K562 (cell line): ENCODE data around the gene SOCS3. TPM values are rescaled to one million over a fixed set of nuclear protein-coding genes. Genes with fewer than 3 reads are reported as not detected.

Source experiments
- ATAC-seq: fragments of 200-7000 bp; cut with Tn5 transposase; 3 replicates; pipeline ENCODE4 v1.9.1; 2020; ENCODE audit warnings: moderate library complexity
- BruUV-seq: library from RNA; stranded (reverse); fragments of 400-500 nt; replicated peaks from 2 replicates; lab custom pipeline; 2021; lab: Mats Ljungman, UMichigan
- CTCF ChIA-PET: fragments of 300-600 bp; formaldehyde crosslinking; extraction: SDS; loops from one replicate; lab custom pipeline; 2021; ENCODE audit warnings: low intra/inter-chr PET ratio; lab: Yijun Ruan, JAX
- POLR2A ChIA-PET: fragments of 300-600, 350-650 bp; sonication (Branson Sonifier 250); formaldehyde crosslinking; extraction: SDS; loops from one replicate; lab custom pipeline; 2021; ENCODE audit warnings: antibody characterized with exemption, inconsistent platforms; lab: Yijun Ruan, JAX
- DNase-seq, 4 experiments: peaks; one replicate each; pipeline versions ENCODE4 v3.0.0 to v3.0.0-alpha.2; 2011 to 2018; ENCODE audit warnings: low spot score in 3 of 4, mixed read lengths in 3 of 4; ENCODE audit errors: extremely low read depth in 1 of 4
- FAIRE-seq: peaks from 2 replicates; lab custom pipeline; 2011; peaks lifted over from hg19 to GRCh38; lab: Jason Lieb, UNC
- H2AFZ ChIP-seq: 2 replicates; pipeline ENCODE4 v1.6.0; 2011; ENCODE audit warnings: low read depth, low read length, control low read depth, inconsistent platforms
- H3K27ac ChIP-seq: fragments of 200-600 bp; 3 replicates; pipeline ENCODE4 v1.8.0; 2011; ENCODE audit warnings: low read depth, mild to moderate bottlenecking, control low read depth, inconsistent platforms, low read length, moderate library complexity, mixed read lengths; ENCODE audit errors: extremely low read depth
- H3K27me3 ChIP-seq, 2 experiments: fragments of 300-600 bp in 1 of 2; 2 replicates in 1 of 2; 3 replicates in 1 of 2; pipeline versions ENCODE4 v1.6.0 to v1.8.0; 2011; ENCODE audit warnings: inconsistent platforms in 2 of 2, low read length in 2 of 2, mild to moderate bottlenecking in 1 of 2, mixed read lengths in 1 of 2, moderate library complexity in 1 of 2; ENCODE audit not compliant: control insufficient read depth in 2 of 2, insufficient read depth in 2 of 2
- H3K36me3 ChIP-seq: fragments of 300-600 bp; 3 replicates; pipeline ENCODE4 v1.8.0; 2011; ENCODE audit warnings: mild to moderate bottlenecking, low read length, inconsistent platforms; ENCODE audit not compliant: control insufficient read depth, insufficient read depth
- H3K4me1 ChIP-seq, 2 experiments: fragments of 200-600 bp in 1 of 2; replicated peaks in 1 of 2; 2 replicates in 1 of 2; 3 replicates in 1 of 2; pipeline versions ENCODE4 v1.5.1 to v1.8.0; 2011; ENCODE audit warnings: inconsistent platforms in 2 of 2, low read length in 2 of 2, mild to moderate bottlenecking in 1 of 2, mixed read lengths in 1 of 2, moderate library complexity in 1 of 2; ENCODE audit not compliant: control insufficient read depth in 2 of 2, insufficient read depth in 2 of 2
- H3K4me2 ChIP-seq: 2 replicates; pipeline ENCODE4 v1.6.1; 2011; ENCODE audit warnings: low read length, control low read depth, inconsistent platforms, mixed read lengths; ENCODE audit not compliant: insufficient read depth
- H3K4me3 ChIP-seq: fragments of 200-600 bp; sonication (generic), shearing (Covaris generic); 2 replicates; pipeline ENCODE4 v1.5.1; 2016; ENCODE audit warnings: control low read depth, inconsistent platforms
- H3K79me2 ChIP-seq: fragments of 200-600 bp; 3 replicates; pipeline ENCODE4 v1.8.0; 2011; ENCODE audit warnings: low read length, inconsistent platforms; ENCODE audit not compliant: control insufficient read depth, insufficient read depth
- H3K9ac ChIP-seq, 2 experiments: 2 replicates each; pipeline versions ENCODE4 v1.6.0 to v1.6.1; 2011; ENCODE audit warnings: low read depth in 2 of 2, low read length in 2 of 2, control low read depth in 1 of 2, inconsistent platforms in 1 of 2, mild to moderate bottlenecking in 1 of 2, mixed read lengths in 1 of 2; ENCODE audit not compliant: insufficient read depth in 1 of 2
- H3K9me1 ChIP-seq: one replicate; pipeline ENCODE4 v1.6.0; 2011; ENCODE audit warnings: inconsistent platforms, mild to moderate bottlenecking, low read length, moderate library complexity; ENCODE audit not compliant: control insufficient read depth, insufficient read depth
- H3K9me3 ChIP-seq: replicated peaks from 2 replicates; pipeline ENCODE4 v1.5.1; 2011; ENCODE audit warnings: low read depth, low read length, inconsistent platforms; ENCODE audit not compliant: control insufficient read depth, insufficient read depth
- H4K20me1 ChIP-seq: replicated peaks from 2 replicates; pipeline ENCODE4 v1.6.1; 2011; ENCODE audit warnings: low read length, inconsistent platforms, mixed read lengths; ENCODE audit not compliant: control insufficient read depth, insufficient read depth
- KAT7 ChIP-seq: sonication (generic); formaldehyde crosslinking; IDR thresholded peaks from 2 replicates; pipeline ENCODE4 v1.8.0; 2022; ENCODE audit warnings: missing genetic modification reagents, mild to moderate bottlenecking, borderline replicate concordance
- PCBP2 ChIP-seq: fragments of 200-400 bp; formaldehyde crosslinking; IDR thresholded peaks from 2 replicates; pipeline ENCODE4 v1.6.1; 2018; ENCODE audit warnings: low read length, low read depth, mild to moderate bottlenecking, moderate library complexity; ENCODE audit not compliant: poor library complexity, severe bottlenecking
- SREBF2 ChIP-seq: sonication (generic); formaldehyde crosslinking; IDR thresholded peaks from 2 replicates; pipeline ENCODE4 v1.4.0; 2020; ENCODE audit warnings: mild to moderate bottlenecking, missing genetic modification reagents
- ZNF551 ChIP-seq: fragments of 250-450 bp; sonication (Bioruptor Pico); IDR thresholded peaks from 2 replicates; pipeline ENCODE4 v1.5.0; 2021; ENCODE audit warnings: mild to moderate bottlenecking, moderate library complexity
- WGBS: fragments of 100-300 bp; shearing (Covaris generic); methylation state at CpG from one replicate; pipeline ENCODE4 v1.1.6; 2016; ENCODE audit warnings: low coverage, mixed read lengths; ENCODE audit not compliant: insufficient coverage; ENCODE audit errors: missing lambda C conversion rate; 5-methylcytosine and 5-hydroxymethylcytosine counted together
- in situ Hi-C: fragments of 300-500 bp; cut with MboI; formaldehyde crosslinking; loops from 4 replicates; pipeline ENCODE4 v1.15.0; 2018; ENCODE audit warnings: inconsistent platforms, mixed read lengths
- intact Hi-C: fragments of 100-400 bp; cut with micrococcal nuclease; formaldehyde crosslinking; loops from 2 replicates; pipeline ENCODE4 v1.14.2; 2022
- polyA plus RNA-seq, 8 experiments: library from polyadenylated mRNA; depleted of rRNA in 4 of 8; stranded (reverse) in 5 of 8; unstranded in 3 of 8; fragments of >200 nt; fragmentation: Nextera tagmentation in 2 of 8; fragmentation: Illumina TruSeq in 1 of 8; extraction: Ambion mirVana in 2 of 8; extraction: Trizol in 1 of 8; gene quantifications; 2 replicates each; pipeline versions ENCODE4 v1.2.1 to v1.2.3, GENCODE V29; 2011 to 2014; ENCODE audit warnings: inconsistent platforms in 1 of 8, missing spikeins in 1 of 8
- total RNA-seq, 7 experiments: library from RNA; depleted of rRNA in 6 of 7; stranded (reverse); fragments of >200 nt in 6 of 7; fragmentation: Illumina TruSeq in 2 of 7; extraction: Trizol in 2 of 7; gene quantifications; 2 replicates each; pipeline versions ENCODE4 v1.2.1 to v1.2.3, GENCODE V29; 2011 to 2021; ENCODE audit warnings: low replicate concordance in 1 of 7
- TF ChIP-seq, protein P1 (sequence below): sonication (generic); formaldehyde crosslinking; IDR thresholded peaks from 2 replicates; pipeline ENCODE4 v1.8.0; 2023; ENCODE audit warnings: missing genetic modification reagents, mild to moderate bottlenecking, borderline replicate concordance

The SOCS3 gene
- total and polyA plus RNA-seq, 9 of the 15 experiments (the other 6 are each of a cell fraction or from before 2014, with no cell fraction given) = 0.56 to 38.9 (median 13.7) TPM

DNA sequence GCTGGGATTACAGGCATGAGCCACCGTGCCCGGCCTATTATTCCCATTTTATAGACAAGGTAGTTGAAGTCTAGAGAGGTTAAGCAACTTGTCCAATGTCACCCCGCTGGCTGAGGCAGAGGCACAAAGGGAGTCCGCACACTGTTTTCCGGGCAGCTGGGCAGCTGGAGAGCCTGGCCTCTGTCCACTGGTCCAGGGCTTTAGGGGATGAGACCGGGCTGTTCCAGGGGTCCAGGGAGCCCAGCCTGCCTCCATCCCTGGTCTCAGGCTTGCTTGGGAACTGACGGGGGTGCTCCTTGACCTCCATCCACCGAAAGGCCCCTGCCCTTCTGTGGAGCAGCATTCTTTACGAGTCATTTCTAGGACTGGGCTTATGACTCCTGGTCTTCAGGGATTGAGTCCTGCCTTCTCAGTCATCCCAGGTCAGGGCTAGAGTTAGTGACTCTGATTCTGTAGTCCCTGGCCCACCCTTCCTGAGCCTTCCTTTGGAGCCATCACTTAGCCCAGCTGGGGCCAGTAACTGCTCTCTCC is 37.5 kb downstream of the SOCS3 start:
- no peak overlapping the region for H3K27ac ChIP-seq
- H3K4me1 ChIP-seq = peaks cover 11 to 34% of the 10 kb centered on the region in 2 experiments
- CTCF ChIA-PET = no interaction called here
- H3K9me3 ChIP-seq = no peaks in the 10 kb centered on the region
- H2AFZ ChIP-seq = no peak overlapping the region; the same call in 1 of the 2 replicates
- no TSS peak for BruUV-seq
- intact Hi-C loops = no loop called here
- no peak overlapping the region for H3K4me3 ChIP-seq
- FAIRE-seq (no peak), DNase-seq (no peak), ATAC-seq (no peak)
- 58% methylated on average over 8 of the region's 9 CpGs for WGBS
- H4K20me1 ChIP-seq = no peaks in the 10 kb centered on the region
- H3K27me3 ChIP-seq = no peaks in the 10 kb centered on the region
- H3K79me2 ChIP-seq = no peaks in the 10 kb centered on the region
- H3K9ac ChIP-seq = no peak overlapping the region
- TF ChIP-seq, protein P1, sequence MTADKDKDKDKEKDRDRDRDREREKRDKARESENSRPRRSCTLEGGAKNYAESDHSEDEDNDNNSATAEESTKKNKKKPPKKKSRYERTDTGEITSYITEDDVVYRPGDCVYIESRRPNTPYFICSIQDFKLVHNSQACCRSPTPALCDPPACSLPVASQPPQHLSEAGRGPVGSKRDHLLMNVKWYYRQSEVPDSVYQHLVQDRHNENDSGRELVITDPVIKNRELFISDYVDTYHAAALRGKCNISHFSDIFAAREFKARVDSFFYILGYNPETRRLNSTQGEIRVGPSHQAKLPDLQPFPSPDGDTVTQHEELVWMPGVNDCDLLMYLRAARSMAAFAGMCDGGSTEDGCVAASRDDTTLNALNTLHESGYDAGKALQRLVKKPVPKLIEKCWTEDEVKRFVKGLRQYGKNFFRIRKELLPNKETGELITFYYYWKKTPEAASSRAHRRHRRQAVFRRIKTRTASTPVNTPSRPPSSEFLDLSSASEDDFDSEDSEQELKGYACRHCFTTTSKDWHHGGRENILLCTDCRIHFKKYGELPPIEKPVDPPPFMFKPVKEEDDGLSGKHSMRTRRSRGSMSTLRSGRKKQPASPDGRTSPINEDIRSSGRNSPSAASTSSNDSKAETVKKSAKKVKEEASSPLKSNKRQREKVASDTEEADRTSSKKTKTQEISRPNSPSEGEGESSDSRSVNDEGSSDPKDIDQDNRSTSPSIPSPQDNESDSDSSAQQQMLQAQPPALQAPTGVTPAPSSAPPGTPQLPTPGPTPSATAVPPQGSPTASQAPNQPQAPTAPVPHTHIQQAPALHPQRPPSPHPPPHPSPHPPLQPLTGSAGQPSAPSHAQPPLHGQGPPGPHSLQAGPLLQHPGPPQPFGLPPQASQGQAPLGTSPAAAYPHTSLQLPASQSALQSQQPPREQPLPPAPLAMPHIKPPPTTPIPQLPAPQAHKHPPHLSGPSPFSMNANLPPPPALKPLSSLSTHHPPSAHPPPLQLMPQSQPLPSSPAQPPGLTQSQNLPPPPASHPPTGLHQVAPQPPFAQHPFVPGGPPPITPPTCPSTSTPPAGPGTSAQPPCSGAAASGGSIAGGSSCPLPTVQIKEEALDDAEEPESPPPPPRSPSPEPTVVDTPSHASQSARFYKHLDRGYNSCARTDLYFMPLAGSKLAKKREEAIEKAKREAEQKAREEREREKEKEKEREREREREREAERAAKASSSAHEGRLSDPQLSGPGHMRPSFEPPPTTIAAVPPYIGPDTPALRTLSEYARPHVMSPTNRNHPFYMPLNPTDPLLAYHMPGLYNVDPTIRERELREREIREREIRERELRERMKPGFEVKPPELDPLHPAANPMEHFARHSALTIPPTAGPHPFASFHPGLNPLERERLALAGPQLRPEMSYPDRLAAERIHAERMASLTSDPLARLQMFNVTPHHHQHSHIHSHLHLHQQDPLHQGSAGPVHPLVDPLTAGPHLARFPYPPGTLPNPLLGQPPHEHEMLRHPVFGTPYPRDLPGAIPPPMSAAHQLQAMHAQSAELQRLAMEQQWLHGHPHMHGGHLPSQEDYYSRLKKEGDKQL (CRISPR knock-in tag) = no peak
- TF ChIP-seq KAT7 = no peak
- no peak for TF ChIP-seq PCBP2
- TF ChIP-seq SREBF2 = no peak
- TF ChIP-seq ZNF551 (CRISPR knock-in tag) = no peak
- POLR2A ChIA-PET = no interaction called here
- H3K36me3 ChIP-seq = no peaks in the 10 kb centered on the region
- no peak overlapping the region for H3K4me2 ChIP-seq
- in situ Hi-C loops = no loop called here
- H3K9me1 ChIP-seq = no peaks in the 10 kb centered on the region
